ENCODE results near the gene INPP5K.

DNA sequence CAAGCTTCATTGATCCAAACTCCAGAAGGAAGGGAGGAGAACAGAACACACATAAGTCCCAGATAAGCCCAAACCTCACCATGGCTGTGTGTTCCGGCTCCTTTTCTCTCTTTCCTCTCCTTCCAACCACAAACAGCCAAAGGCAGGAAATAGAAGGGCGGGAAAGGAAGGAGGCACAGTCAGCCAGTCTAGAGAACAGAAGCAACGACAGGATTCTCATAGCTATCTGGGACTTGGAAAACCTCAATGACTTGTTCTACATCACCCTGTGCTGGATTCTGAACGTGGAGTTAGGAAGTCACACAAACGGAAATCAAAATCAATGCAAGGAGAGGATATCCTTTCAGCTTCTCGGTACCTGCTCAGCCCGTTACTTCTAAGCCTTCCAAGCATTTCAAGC lies 69.4 kb downstream of the INPP5K start:
- TF ChIP-seq LARP7 (IDR thresholded peaks at IDR 0.05) (no peak), TCF7 (IDR thresholded peaks at IDR 0.05; ENCODE audit: borderline replicate concordance) (no peak), POLR2A (IDR thresholded peaks at IDR 0.05; ENCODE audit: low read depth, low read length) (no peak; the same call in 1 of the 2 replicates), YBX1 (IDR thresholded peaks at IDR 0.05) (no peak), SUZ12 (IDR thresholded peaks at IDR 0.05; ENCODE audit: unreplicated experiment) (no peak), EZH2 (IDR thresholded peaks at IDR 0.05; ENCODE audit: borderline replicate concordance, control insufficient read depth, low read depth, low read length) (no peak), SPI1 (IDR thresholded peaks at IDR 0.05; ENCODE audit: borderline replicate concordance, insufficient read depth, low read depth, low read length) (no peak)
- TF ChIP-seq, protein P1, sequence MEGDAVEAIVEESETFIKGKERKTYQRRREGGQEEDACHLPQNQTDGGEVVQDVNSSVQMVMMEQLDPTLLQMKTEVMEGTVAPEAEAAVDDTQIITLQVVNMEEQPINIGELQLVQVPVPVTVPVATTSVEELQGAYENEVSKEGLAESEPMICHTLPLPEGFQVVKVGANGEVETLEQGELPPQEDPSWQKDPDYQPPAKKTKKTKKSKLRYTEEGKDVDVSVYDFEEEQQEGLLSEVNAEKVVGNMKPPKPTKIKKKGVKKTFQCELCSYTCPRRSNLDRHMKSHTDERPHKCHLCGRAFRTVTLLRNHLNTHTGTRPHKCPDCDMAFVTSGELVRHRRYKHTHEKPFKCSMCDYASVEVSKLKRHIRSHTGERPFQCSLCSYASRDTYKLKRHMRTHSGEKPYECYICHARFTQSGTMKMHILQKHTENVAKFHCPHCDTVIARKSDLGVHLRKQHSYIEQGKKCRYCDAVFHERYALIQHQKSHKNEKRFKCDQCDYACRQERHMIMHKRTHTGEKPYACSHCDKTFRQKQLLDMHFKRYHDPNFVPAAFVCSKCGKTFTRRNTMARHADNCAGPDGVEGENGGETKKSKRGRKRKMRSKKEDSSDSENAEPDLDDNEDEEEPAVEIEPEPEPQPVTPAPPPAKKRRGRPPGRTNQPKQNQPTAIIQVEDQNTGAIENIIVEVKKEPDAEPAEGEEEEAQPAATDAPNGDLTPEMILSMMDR (IDR thresholded peaks at IDR 0.05 in 2 of 3, conservative IDR thresholded peaks at IDR 0.05 in 1 of 3; ENCODE audit: control insufficient read depth in 2 of 3, extremely low read depth in 1 of 3, insufficient read depth in 1 of 3, low read depth in 3 of 3, low read length in 3 of 3), result no peak
- TF ChIP-seq, protein P2, sequence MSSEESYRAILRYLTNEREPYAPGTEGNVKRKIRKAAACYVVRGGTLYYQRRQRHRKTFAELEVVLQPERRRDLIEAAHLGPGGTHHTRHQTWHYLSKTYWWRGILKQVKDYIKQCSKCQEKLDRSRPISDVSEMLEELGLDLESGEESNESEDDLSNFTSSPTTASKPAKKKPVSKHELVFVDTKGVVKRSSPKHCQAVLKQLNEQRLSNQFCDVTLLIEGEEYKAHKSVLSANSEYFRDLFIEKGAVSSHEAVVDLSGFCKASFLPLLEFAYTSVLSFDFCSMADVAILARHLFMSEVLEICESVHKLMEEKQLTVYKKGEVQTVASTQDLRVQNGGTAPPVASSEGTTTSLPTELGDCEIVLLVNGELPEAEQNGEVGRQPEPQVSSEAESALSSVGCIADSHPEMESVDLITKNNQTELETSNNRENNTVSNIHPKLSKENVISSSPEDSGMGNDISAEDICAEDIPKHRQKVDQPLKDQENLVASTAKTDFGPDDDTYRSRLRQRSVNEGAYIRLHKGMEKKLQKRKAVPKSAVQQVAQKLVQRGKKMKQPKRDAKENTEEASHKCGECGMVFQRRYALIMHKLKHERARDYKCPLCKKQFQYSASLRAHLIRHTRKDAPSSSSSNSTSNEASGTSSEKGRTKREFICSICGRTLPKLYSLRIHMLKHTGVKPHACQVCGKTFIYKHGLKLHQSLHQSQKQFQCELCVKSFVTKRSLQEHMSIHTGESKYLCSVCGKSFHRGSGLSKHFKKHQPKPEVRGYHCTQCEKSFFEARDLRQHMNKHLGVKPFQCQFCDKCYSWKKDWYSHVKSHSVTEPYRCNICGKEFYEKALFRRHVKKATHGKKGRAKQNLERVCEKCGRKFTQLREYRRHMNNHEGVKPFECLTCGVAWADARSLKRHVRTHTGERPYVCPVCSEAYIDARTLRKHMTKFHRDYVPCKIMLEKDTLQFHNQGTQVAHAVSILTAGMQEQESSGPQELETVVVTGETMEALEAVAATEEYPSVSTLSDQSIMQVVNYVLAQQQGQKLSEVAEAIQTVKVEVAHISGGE (CRISPR knock-in tag; IDR thresholded peaks at IDR 0.05), result no peak
